Gastrocnemius medialis (tissue), 4 donors: ENCODE results near the gene AZIN2. TPM values are rescaled to one million over a fixed set of nuclear protein-coding genes. Genes with fewer than 3 reads are reported as not detected.

Source experiments
- ATAC-seq, 2 donors: fragments of 150-250 bp; one replicate each; pipeline ENCODE4 v1.9.1; 2016
- DNase-seq, 2 donors: peaks; one replicate each; pipeline ENCODE4 v3.0.0-alpha.2; 2019
- H3K27ac ChIP-seq, 4 donors: fragments of 200-600 bp; sonication (generic); 1 replicate in 1 of 4; 2 replicates in 3 of 4; pipeline ENCODE4 v1.5.1; 2016 to 2018; ENCODE audit warnings: mild to moderate bottlenecking in 2 of 4, moderate library complexity in 1 of 4
- H3K27me3 ChIP-seq, 3 donors: fragments of 200-600 bp; sonication (generic) in 2 of 3; 1 replicate in 1 of 3; 2 replicates in 2 of 3; pipeline versions ENCODE4 v1.5.1 to v1.6.0; 2016 to 2019; ENCODE audit warnings: mild to moderate bottlenecking in 1 of 3, moderate library complexity in 1 of 3
- H3K36me3 ChIP-seq, 2 donors: fragments of 200-600 bp; sonication (generic) in 1 of 2; one replicate each; pipeline ENCODE4 v1.5.1; 2017 to 2018
- H3K4me1 ChIP-seq, 2 donors: fragments of 200-600 bp; sonication (generic) in 1 of 2; one replicate each; pipeline ENCODE4 v1.5.1; 2016 to 2017; ENCODE audit warnings: mild to moderate bottlenecking in 2 of 2
- H3K4me3 ChIP-seq, 4 donors: fragments of 200-600 bp; sonication (generic) in 3 of 4; 1 replicate in 1 of 4; 2 replicates in 3 of 4; pipeline ENCODE4 v1.5.1; 2016 to 2019; ENCODE audit warnings: mild to moderate bottlenecking in 2 of 4
- H3K9me3 ChIP-seq, 3 donors: fragments of 200-600 bp; sonication (generic) in 2 of 3; 1 replicate in 1 of 3; 2 replicates in 2 of 3; pipeline ENCODE4 v1.5.1; 2016 to 2019
- CTCF ChIP-seq, 5 experiments: fragments of 450-650 bp in 3 of 5; fragments of 200-600 bp in 2 of 5; sonication (generic) in 2 of 5; IDR thresholded peaks in 4 of 5; conservative IDR thresholded peaks in 1 of 5; 1 replicate in 4 of 5; 2 replicates in 1 of 5; pipeline ENCODE4 v1.5.1; 2016 to 2019; ENCODE audit warnings: antibody characterized with exemption in 5 of 5, mild to moderate bottlenecking in 3 of 5, moderate library complexity in 3 of 5
- POLR2A ChIP-seq, 2 donors: fragments of 450-650 bp; IDR thresholded peaks; one replicate each; pipeline ENCODE4 v1.6.1; 2017; ENCODE audit warnings: antibody characterized with exemption in 2 of 2, mild to moderate bottlenecking in 2 of 2, moderate library complexity in 2 of 2
- in situ Hi-C, 4 donors: fragments of 200-750 bp; cut with MboI; loops; one replicate each; pipeline versions ENCODE4 v1.15.0 to v1.8.0; 2017; ENCODE audit warnings: low sequenced_read_pairs in 4 of 4
- intact Hi-C: fragments of 100-400 bp; cut with DNase I; formaldehyde crosslinking; loops from one replicate; pipeline ENCODE4 v1.15.1; 2023; ENCODE audit warnings: low total_unique reads
- total RNA-seq, 4 donors: library from RNA; depleted of rRNA; stranded (reverse); fragments of >200 nt; gene quantifications; one replicate each; pipeline versions ENCODE4 v1.1.0 to v1.2.3, GENCODE V29; 2016

The AZIN2 gene
- total RNA-seq, 4 donors from 2014 or later = 0.52 to 3.1 (median 1.2) TPM

- in situ Hi-C loops (no loop called here), intact Hi-C loops (no loop called here)
- H3K27ac ChIP-seq = no peak overlapping the region
- DNase-seq (no peak), ATAC-seq (no peak)
- no peaks in the 10 kb centered on the region for H3K9me3 ChIP-seq
- TF ChIP-seq POLR2A (IDR thresholded peaks at IDR 0.05) = no peak
- H3K27me3 ChIP-seq = no peaks in the 10 kb centered on the region
- H3K4me3 ChIP-seq = no peak overlapping the region
- H3K4me1 ChIP-seq = peaks cover 9 to 19% of the 10 kb centered on the region in 2 donors
- H3K36me3 ChIP-seq = no peaks in the 10 kb centered on the region
Observed at GRCh38 chr1:33047839-33048305, 33.1 kb upstream of the AZIN2 start.

- Histone ChIP-seq H3K4me3 (no peak overlapping the region), H3K9me3 (no peaks in the 10 kb centered on the region), H3K36me3 (no peaks in the 10 kb centered on the region), H3K4me1 (peaks cover 8 to 14% of the 10 kb centered on the region in 2 donors), H3K27me3 (no peaks in the 10 kb centered on the region), H3K27ac (no peak overlapping the region)
- ATAC-seq (no peak), DNase-seq (no peak)
- in situ Hi-C loops (no loop called here), intact Hi-C loops (no loop called here)
- TF ChIP-seq POLR2A (IDR thresholded peaks at IDR 0.05) (no peak), CTCF (IDR thresholded peaks at IDR 0.05 in 4 of 5, conservative IDR thresholded peaks at IDR 0.05 in 1 of 5) (no peak)
Observed at GRCh38 chr1:33048426-33048825, 32.5 kb upstream of the AZIN2 start.

- no peak for TF ChIP-seq POLR2A (IDR thresholded peaks at IDR 0.05)
- TF ChIP-seq CTCF (IDR thresholded peaks at IDR 0.05 in 4 of 5, conservative IDR thresholded peaks at IDR 0.05 in 1 of 5) = no peak
- Histone ChIP-seq H3K36me3 (no peaks in the 10 kb centered on the region), H3K27me3 (no peaks in the 10 kb centered on the region), H3K27ac (no peak overlapping the region), H3K9me3 (no peaks in the 10 kb centered on the region), H3K4me1 (peaks cover 0 to 4% of the 10 kb centered on the region in 2 donors), H3K4me3 (no peak overlapping the region)
- DNase-seq = no peak
- intact Hi-C loops = no loop called here
- ATAC-seq = no peak
- in situ Hi-C loops = no loop called here
Observed at GRCh38 chr1:33049371-33049770, 31.6 kb upstream of the AZIN2 start.

GRCh38 chr1:33050221-33051076 is 30.5 kb upstream of the AZIN2 start:
- ATAC-seq (no peak), DNase-seq (no peak)
- H3K27me3 ChIP-seq = no peaks in the 10 kb centered on the region
- intact Hi-C loops = no loop called here
- peaks cover 0 to 7% of the 10 kb centered on the region in 2 donors for H3K4me1 ChIP-seq
- no peak for TF ChIP-seq POLR2A (IDR thresholded peaks at IDR 0.05)
- TF ChIP-seq CTCF (IDR thresholded peaks at IDR 0.05 in 4 of 5, conservative IDR thresholded peaks at IDR 0.05 in 1 of 5) = no peak
- H3K4me3 ChIP-seq = no peak overlapping the region
- in situ Hi-C loops = loop anchor here in 1 of 4 donors (10.0 kb wide), 1 partner anchor 116 kb away; no protein-coding TSS in a partner anchor
- H3K36me3 ChIP-seq = no peaks in the 10 kb centered on the region
- H3K9me3 ChIP-seq = no peaks in the 10 kb centered on the region
- no peak overlapping the region for H3K27ac ChIP-seq
